Measurements from ENCODE around the gene LSR. TPM values are rescaled to one million over a fixed set of nuclear protein-coding genes. Genes with fewer than 3 reads are reported as not detected.

The LSR gene
- total and polyA plus RNA-seq, 2 of the 4 experiments (the other 2 are of a cell fraction), result 0.18 to 0.44 TPM

DNA sequence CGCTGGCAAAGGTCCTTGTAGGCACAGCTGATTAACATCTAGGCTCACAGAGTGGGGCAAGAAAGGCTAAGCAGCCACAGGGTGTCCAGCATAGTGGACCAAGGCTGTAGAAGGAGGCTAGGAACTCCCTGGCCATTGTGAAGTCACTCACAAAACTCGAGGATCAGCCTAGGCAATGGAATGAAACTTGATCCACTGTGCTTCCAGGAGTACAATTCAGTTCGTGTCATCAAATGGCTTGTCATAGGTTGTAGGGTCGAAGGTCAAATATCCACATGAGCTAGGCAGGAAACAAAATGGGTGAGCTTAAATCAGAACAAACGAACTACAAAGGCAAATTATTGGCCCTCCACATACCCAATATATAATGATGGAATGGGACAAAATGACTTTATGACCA lies 15.9 kb upstream of the LSR start:
- Histone ChIP-seq H3K36me3 (ENCODE audit: control insufficient read depth, insufficient read depth, low read length) (no peaks in the 10 kb centered on the region), H2BK5ac (ENCODE audit: low read depth, low read length, poor library complexity, severe bottlenecking) (no peak overlapping the region), H3K79me1 (ENCODE audit: low read depth in 1 of 2, low read length in 2 of 2) (no peaks in the 10 kb centered on the region), H3K14ac (replicated peaks; ENCODE audit: low read depth, low read length) (no peak overlapping the region), H3K23ac (ENCODE audit: low read depth, low read length) (no peak overlapping the region), H3K4me3 (ENCODE audit: insufficient read depth, low read depth, low read length) (no peak overlapping the region), H2BK20ac (ENCODE audit: low read depth, low read length) (no peak overlapping the region), H3K18ac (ENCODE audit: low read depth, low read length) (no peak overlapping the region), H2AK5ac (ENCODE audit: low read depth, low read length) (no peak overlapping the region), H3K4me1 (ENCODE audit: control insufficient read depth, insufficient read depth, low read length) (no peaks in the 10 kb centered on the region), H3K9me1 (ENCODE audit: insufficient read depth, low read length) (no peaks in the 10 kb centered on the region), H2AK9ac (replicated peaks; ENCODE audit: low read depth, low read length, poor library complexity) (no peak overlapping the region), H4K8ac (ENCODE audit: low read depth in 2 of 2, low read length in 2 of 2) (no peak overlapping the region), H3K27me3 (ENCODE audit: control insufficient read depth, insufficient read depth, low read length) (no peaks in the 10 kb centered on the region; the same call in 1 of the 2 replicates), H2BK15ac (ENCODE audit: low read depth, low read length) (no peak overlapping the region), H3K9ac (ENCODE audit: low read depth, low read length) (no peak overlapping the region), H4K20me1 (ENCODE audit: insufficient read depth, low read length) (no peaks in the 10 kb centered on the region), H3K4ac (ENCODE audit: low read depth, low read length) (no peak overlapping the region), H4K91ac (ENCODE audit: insufficient read depth, low read depth, low read length) (no peak overlapping the region), H3K56ac (ENCODE audit: extremely low read depth, insufficient read depth, low read length) (no peak overlapping the region), H4K5ac (ENCODE audit: low read depth, low read length) (no peak overlapping the region), H2AFZ (replicated peaks; ENCODE audit: low read length, poor library complexity) (no peak overlapping the region), H3K27ac (ENCODE audit: insufficient read depth, low read length) (no peak overlapping the region), H3K9me3 (ENCODE audit: control insufficient read depth, insufficient read depth, low read length) (no peaks in the 10 kb centered on the region), H3K4me2 (ENCODE audit: low read depth, low read length) (no peak overlapping the region), H2BK120ac (ENCODE audit: low read depth, low read length) (no peak overlapping the region)
- TF ChIP-seq, protein P1, sequence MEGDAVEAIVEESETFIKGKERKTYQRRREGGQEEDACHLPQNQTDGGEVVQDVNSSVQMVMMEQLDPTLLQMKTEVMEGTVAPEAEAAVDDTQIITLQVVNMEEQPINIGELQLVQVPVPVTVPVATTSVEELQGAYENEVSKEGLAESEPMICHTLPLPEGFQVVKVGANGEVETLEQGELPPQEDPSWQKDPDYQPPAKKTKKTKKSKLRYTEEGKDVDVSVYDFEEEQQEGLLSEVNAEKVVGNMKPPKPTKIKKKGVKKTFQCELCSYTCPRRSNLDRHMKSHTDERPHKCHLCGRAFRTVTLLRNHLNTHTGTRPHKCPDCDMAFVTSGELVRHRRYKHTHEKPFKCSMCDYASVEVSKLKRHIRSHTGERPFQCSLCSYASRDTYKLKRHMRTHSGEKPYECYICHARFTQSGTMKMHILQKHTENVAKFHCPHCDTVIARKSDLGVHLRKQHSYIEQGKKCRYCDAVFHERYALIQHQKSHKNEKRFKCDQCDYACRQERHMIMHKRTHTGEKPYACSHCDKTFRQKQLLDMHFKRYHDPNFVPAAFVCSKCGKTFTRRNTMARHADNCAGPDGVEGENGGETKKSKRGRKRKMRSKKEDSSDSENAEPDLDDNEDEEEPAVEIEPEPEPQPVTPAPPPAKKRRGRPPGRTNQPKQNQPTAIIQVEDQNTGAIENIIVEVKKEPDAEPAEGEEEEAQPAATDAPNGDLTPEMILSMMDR (conservative IDR thresholded peaks at IDR 0.05; ENCODE audit: low read depth, low read length), result no peak
- TF ChIP-seq, protein P2, sequence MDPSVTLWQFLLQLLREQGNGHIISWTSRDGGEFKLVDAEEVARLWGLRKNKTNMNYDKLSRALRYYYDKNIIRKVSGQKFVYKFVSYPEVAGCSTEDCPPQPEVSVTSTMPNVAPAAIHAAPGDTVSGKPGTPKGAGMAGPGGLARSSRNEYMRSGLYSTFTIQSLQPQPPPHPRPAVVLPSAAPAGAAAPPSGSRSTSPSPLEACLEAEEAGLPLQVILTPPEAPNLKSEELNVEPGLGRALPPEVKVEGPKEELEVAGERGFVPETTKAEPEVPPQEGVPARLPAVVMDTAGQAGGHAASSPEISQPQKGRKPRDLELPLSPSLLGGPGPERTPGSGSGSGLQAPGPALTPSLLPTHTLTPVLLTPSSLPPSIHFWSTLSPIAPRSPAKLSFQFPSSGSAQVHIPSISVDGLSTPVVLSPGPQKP (IDR thresholded peaks at IDR 0.05; ENCODE audit: borderline replicate concordance, low read depth, low read length), result no peak
- TF ChIP-seq CEBPB (IDR thresholded peaks at IDR 0.05; ENCODE audit: low read depth, low read length) (no peak), MXI1 (IDR thresholded peaks at IDR 0.05; ENCODE audit: borderline replicate concordance, low read depth, low read length) (no peak), POLR2A (IDR thresholded peaks at IDR 0.05; ENCODE audit: low read depth, low read length) (no peak), SMC3 (IDR thresholded peaks at IDR 0.05; ENCODE audit: low read depth, low read length) (no peak), RCOR1 (IDR thresholded peaks at IDR 0.05; ENCODE audit: insufficient replicate concordance, low read length) (no peak), NFE2L2 (IDR thresholded peaks at IDR 0.05; ENCODE audit: low read depth, low read length) (no peak)
- CTCF ChIA-PET, result no interaction called here
- dilution Hi-C loops (cut with HindIII; ENCODE audit: low sequenced_read_pairs, unreplicated experiment), result no loop called here
- no TSS peak for BruUV-seq (replicated peaks)
- in situ Hi-C loops (cut with MboI; ENCODE audit: low sequenced_read_pairs), result no loop called here
- no peak for DNase-seq
- intact Hi-C loops (cut with micrococcal nuclease), result no loop called here
- no peak for ATAC-seq (ENCODE audit: low read depth)
- POLR2A ChIA-PET (ENCODE audit: unreplicated experiment), result no interaction called here
- 33% methylated on average over 1 of the region's 5 CpGs; no CpG with 5 or more reads in 1 of the 2 experiments for WGBS, 2 experiments (ENCODE audit: extremely low coverage in 2 of 2, insufficient read length in 1 of 2)

Data from IMR-90 (cell line).